ENCODE measurements around the gene FADS3.

FADS3 gene, protein sequence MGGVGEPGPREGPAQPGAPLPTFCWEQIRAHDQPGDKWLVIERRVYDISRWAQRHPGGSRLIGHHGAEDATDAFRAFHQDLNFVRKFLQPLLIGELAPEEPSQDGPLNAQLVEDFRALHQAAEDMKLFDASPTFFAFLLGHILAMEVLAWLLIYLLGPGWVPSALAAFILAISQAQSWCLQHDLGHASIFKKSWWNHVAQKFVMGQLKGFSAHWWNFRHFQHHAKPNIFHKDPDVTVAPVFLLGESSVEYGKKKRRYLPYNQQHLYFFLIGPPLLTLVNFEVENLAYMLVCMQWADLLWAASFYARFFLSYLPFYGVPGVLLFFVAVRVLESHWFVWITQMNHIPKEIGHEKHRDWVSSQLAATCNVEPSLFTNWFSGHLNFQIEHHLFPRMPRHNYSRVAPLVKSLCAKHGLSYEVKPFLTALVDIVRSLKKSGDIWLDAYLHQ

DNA sequence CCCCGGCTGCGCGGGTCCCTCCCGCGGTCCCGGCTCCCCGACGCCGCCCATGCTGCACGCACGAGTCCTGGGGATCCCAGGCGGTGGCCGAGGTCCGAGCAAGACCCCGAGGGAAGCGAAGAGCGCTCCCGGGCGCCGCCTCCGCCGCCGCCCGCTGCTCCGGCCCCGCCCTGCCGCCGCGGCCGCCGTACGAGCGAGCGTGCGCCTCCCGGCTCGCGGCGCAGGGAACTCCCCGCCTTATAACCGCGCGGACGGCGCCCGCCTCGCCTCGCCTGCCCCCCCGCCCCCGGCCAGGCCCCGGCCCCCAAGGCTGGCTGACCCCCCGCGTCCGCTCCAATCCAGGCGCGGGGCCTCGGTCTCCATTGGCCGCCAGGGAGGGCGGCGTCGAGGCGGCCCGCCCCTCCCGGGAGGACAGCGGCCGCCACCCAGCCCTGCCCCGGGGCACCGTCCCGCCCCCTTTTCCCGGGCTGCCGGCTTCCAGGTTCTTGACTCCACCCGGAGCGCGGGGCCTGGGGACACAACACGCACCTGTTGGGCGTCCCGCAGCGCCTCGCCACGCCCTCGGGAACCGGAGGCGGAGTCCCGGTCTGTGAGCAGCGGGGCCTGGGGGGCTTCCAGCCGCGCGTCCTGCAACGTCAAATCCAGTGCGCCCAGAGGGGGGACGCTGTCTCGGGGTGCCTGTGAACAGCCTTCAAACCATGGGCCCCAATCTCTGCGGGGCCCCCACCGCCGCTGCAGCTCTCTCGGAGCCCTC is at the start of gene FADS3:
TSS of gene FADS3 (minus strand) at position 215 of the 754 bp plus-strand sequence. CDS start at position 51, 164 bp downstream.
- Histone ChIP-seq H3K36me3 (ENCODE audit: insufficient read depth, low read length) (peaks cover 4% of the 10 kb centered on the region), H3K9me3 (ENCODE audit: low read length) (no peaks in the 10 kb centered on the region), H3K27me3 (ENCODE audit: control insufficient read depth in 1 of 2, insufficient read depth in 2 of 2, low read length in 2 of 2) (no peaks in the 10 kb centered on the region), H3K4me3 (ENCODE audit: low read depth in 1 of 2, low read length in 2 of 2) (peak within 1 kb of the TSS; percentile 67 to 76), H3K9ac (ENCODE audit: low read length) (peak within 1 kb of the TSS; percentile 49), H3K27ac (ENCODE audit: low read depth, low read length) (peak within 1 kb of the TSS; percentile 70), H3K4me1 (ENCODE audit: insufficient read depth, low read length) (peaks cover 18% of the 10 kb centered on the region)

DNA sequence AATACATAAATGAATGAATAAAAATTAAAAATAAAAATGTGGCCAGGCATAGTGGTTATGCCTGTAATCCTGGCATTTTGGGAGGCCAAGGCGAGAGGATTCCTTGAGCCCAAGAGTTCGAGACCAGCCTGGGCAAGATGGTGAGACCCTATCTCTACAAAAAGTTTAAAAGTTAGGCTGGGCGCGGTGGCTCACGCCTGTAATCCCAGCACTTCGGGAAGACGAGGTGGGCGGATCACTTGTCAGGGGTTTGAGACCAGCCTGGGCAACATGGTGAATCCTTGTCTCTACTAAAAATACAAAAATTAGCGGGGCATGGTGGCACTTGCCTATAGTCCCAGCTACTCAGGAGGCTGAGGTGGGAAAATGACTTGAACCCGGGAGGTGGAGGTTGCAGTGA is 49.1 kb upstream of the FADS3 start:
- no peaks in the 10 kb centered on the region for H3K4me1 ChIP-seq (ENCODE audit: insufficient read depth, low read length)
- H3K27ac ChIP-seq (ENCODE audit: low read depth, low read length): no peak overlapping the region
- no peak overlapping the region for H3K9ac ChIP-seq (ENCODE audit: low read length)
- H3K27me3 ChIP-seq (ENCODE audit: control insufficient read depth in 1 of 2, insufficient read depth in 2 of 2, low read length in 2 of 2): no peaks in the 10 kb centered on the region
- no peaks in the 10 kb centered on the region for H3K36me3 ChIP-seq (ENCODE audit: insufficient read depth, low read length)
- no peaks in the 10 kb centered on the region for H3K9me3 ChIP-seq (ENCODE audit: low read length)
- H3K4me3 ChIP-seq (ENCODE audit: low read depth in 1 of 2, low read length in 2 of 2): no peak overlapping the region

DNA sequence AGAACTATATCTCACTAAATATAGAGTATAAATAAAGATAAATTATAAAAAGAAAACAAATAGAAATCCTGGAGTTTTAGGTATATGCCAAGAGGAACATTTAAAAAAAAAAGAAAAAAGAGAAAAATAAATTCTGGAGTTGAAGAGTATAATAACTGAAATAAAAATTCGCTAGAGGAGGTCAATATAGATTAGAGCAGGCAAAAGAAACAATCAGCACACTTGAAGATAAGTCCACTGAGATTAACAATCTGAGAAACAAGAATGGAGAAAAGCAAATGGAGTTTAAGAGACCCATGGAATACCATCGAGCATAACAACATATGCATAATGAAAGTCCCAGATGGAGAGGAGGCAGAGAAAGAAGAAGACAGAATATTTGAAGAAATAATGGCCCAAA is 44.5 kb upstream of the FADS3 start:
- H3K27ac ChIP-seq (ENCODE audit: low read depth, low read length): no peak overlapping the region
- H3K9ac ChIP-seq (ENCODE audit: low read length): no peak overlapping the region
- no peaks in the 10 kb centered on the region for H3K27me3 ChIP-seq (ENCODE audit: control insufficient read depth in 1 of 2, insufficient read depth in 2 of 2, low read length in 2 of 2)
- no peaks in the 10 kb centered on the region for H3K9me3 ChIP-seq (ENCODE audit: low read length)
- no peaks in the 10 kb centered on the region for H3K4me1 ChIP-seq (ENCODE audit: insufficient read depth, low read length)
- no peak overlapping the region for H3K4me3 ChIP-seq (ENCODE audit: low read depth in 1 of 2, low read length in 2 of 2)
- H3K36me3 ChIP-seq (ENCODE audit: insufficient read depth, low read length): no peaks in the 10 kb centered on the region

DNA sequence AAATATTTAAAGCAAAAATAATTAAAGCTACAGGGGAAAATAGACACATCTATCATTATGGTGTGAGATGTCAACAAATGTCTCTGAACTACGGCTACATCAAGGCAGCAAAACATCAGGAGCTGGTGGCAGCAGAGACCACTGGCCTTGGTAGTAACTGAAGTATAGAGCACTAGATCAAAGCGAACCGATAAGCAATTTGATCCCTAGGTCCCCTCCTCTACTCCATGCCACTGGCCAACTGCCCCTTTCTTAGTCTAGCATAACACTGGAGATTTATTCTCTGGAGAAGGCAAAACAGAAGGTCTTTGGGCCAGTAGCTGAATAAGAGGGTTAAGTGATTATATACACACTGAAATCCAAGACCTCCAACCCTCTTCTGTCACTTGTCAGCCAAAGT is 39.6 kb upstream of the FADS3 start:
- no peaks in the 10 kb centered on the region for H3K4me1 ChIP-seq (ENCODE audit: insufficient read depth, low read length)
- H3K27me3 ChIP-seq (ENCODE audit: control insufficient read depth in 1 of 2, insufficient read depth in 2 of 2, low read length in 2 of 2): no peaks in the 10 kb centered on the region
- H3K9me3 ChIP-seq (ENCODE audit: low read length): no peaks in the 10 kb centered on the region
- H3K27ac ChIP-seq (ENCODE audit: low read depth, low read length): no peak overlapping the region
- H3K4me3 ChIP-seq (ENCODE audit: low read depth in 1 of 2, low read length in 2 of 2): no peak overlapping the region
- H3K36me3 ChIP-seq (ENCODE audit: insufficient read depth, low read length): no peaks in the 10 kb centered on the region
- H3K9ac ChIP-seq (ENCODE audit: low read length): no peak overlapping the region

GRCh38 chr11:61928606-61929005 is 37.3 kb upstream of the FADS3 start:
- Histone ChIP-seq H3K4me3 (ENCODE audit: low read depth in 1 of 2, low read length in 2 of 2) (no peak overlapping the region), H3K27me3 (ENCODE audit: control insufficient read depth in 1 of 2, insufficient read depth in 2 of 2, low read length in 2 of 2) (no peaks in the 10 kb centered on the region), H3K9me3 (ENCODE audit: low read length) (no peaks in the 10 kb centered on the region), H3K9ac (ENCODE audit: low read length) (no peak overlapping the region), H3K27ac (ENCODE audit: low read depth, low read length) (no peak overlapping the region), H3K4me1 (ENCODE audit: insufficient read depth, low read length) (peaks cover 9% of the 10 kb centered on the region), H3K36me3 (ENCODE audit: insufficient read depth, low read length) (no peaks in the 10 kb centered on the region)

GRCh38 chr11:61927501-61927900 is 36.2 kb upstream of the FADS3 start:
- Histone ChIP-seq H3K4me3 (ENCODE audit: low read depth in 1 of 2, low read length in 2 of 2) (no peak overlapping the region), H3K27me3 (ENCODE audit: control insufficient read depth in 1 of 2, insufficient read depth in 2 of 2, low read length in 2 of 2) (no peaks in the 10 kb centered on the region)

GRCh38 chr11:61926235-61926634 is 34.9 kb upstream of the FADS3 start:
- Histone ChIP-seq H3K4me3 (ENCODE audit: low read depth in 1 of 2, low read length in 2 of 2) (no peak overlapping the region), H3K27ac (ENCODE audit: low read depth, low read length) (no peak overlapping the region), H3K27me3 (ENCODE audit: control insufficient read depth in 1 of 2, insufficient read depth in 2 of 2, low read length in 2 of 2) (no peaks in the 10 kb centered on the region), H3K4me1 (ENCODE audit: insufficient read depth, low read length) (peaks cover 20% of the 10 kb centered on the region), H3K9me3 (ENCODE audit: low read length) (no peaks in the 10 kb centered on the region), H3K36me3 (ENCODE audit: insufficient read depth, low read length) (no peaks in the 10 kb centered on the region), H3K9ac (ENCODE audit: low read length) (no peak overlapping the region)

More at GRCh38 chr11:61927501-61927900, 36.2 kb upstream of the FADS3 start:
- Histone ChIP-seq H3K9ac (ENCODE audit: low read length) (no peak overlapping the region), H3K4me1 (ENCODE audit: insufficient read depth, low read length) (peaks cover 15% of the 10 kb centered on the region), H3K27ac (ENCODE audit: low read depth, low read length) (no peak overlapping the region), H3K36me3 (ENCODE audit: insufficient read depth, low read length) (no peaks in the 10 kb centered on the region), H3K9me3 (ENCODE audit: low read length) (no peaks in the 10 kb centered on the region)

DNA sequence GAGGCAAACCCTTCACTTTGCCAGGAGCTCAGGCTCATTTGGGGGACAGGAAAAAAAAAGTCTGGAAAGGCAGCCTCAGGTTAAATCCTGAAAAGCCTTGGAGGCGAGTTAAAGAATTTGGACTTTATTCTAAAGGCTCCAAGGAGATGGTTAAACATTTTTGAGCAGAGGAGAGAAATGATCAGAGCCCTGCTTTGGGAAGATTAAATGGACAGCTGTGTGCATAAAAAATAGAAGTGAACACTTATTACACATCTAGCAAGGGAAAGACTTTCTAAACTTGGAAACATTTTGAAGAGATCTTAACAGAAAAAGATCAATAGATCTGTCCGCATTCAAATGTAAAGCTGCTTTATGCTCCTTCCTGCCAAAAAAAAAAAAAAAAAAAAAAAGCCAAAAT is 34.4 kb upstream of the FADS3 start:
- no peak overlapping the region for H3K4me3 ChIP-seq (ENCODE audit: low read depth in 1 of 2, low read length in 2 of 2)
- no peaks in the 10 kb centered on the region for H3K9me3 ChIP-seq (ENCODE audit: low read length)
- no peak overlapping the region for H3K27ac ChIP-seq (ENCODE audit: low read depth, low read length)
- peaks cover 21% of the 10 kb centered on the region for H3K4me1 ChIP-seq (ENCODE audit: insufficient read depth, low read length)
- no peaks in the 10 kb centered on the region for H3K27me3 ChIP-seq (ENCODE audit: control insufficient read depth in 1 of 2, insufficient read depth in 2 of 2, low read length in 2 of 2)
- no peaks in the 10 kb centered on the region for H3K36me3 ChIP-seq (ENCODE audit: insufficient read depth, low read length)
- H3K9ac ChIP-seq (ENCODE audit: low read length): no peak overlapping the region

- H3K9me3 ChIP-seq (ENCODE audit: low read length): no peaks in the 10 kb centered on the region
- peak overlapping the region; percentile 32 for H3K27ac ChIP-seq (ENCODE audit: low read depth, low read length)
- H3K36me3 ChIP-seq (ENCODE audit: insufficient read depth, low read length): no peaks in the 10 kb centered on the region
- no peak overlapping the region for H3K4me3 ChIP-seq (ENCODE audit: low read depth in 1 of 2, low read length in 2 of 2)
- H3K4me1 ChIP-seq (ENCODE audit: insufficient read depth, low read length): peaks cover 30% of the 10 kb centered on the region
- peaks cover 0 to 8% of the 10 kb centered on the region in 2 donors for H3K27me3 ChIP-seq (ENCODE audit: control insufficient read depth in 1 of 2, insufficient read depth in 2 of 2, low read length in 2 of 2)
- no peak overlapping the region for H3K9ac ChIP-seq (ENCODE audit: low read length)
Observed at GRCh38 chr11:61924064-61924455, 32.7 kb upstream of the FADS3 start.

GRCh38 chr11:61923166-61924063 is 32.1 kb upstream of the FADS3 start:
- Histone ChIP-seq H3K27ac (ENCODE audit: low read depth, low read length) (peak overlapping the region; percentile 32), H3K27me3 (ENCODE audit: control insufficient read depth in 1 of 2, insufficient read depth in 2 of 2, low read length in 2 of 2) (peaks cover 0 to 11% of the 10 kb centered on the region in 2 donors), H3K9me3 (ENCODE audit: low read length) (no peaks in the 10 kb centered on the region), H3K4me3 (ENCODE audit: low read depth in 1 of 2, low read length in 2 of 2) (no peak overlapping the region), H3K36me3 (ENCODE audit: insufficient read depth, low read length) (no peaks in the 10 kb centered on the region), H3K4me1 (ENCODE audit: insufficient read depth, low read length) (peaks cover 33% of the 10 kb centered on the region), H3K9ac (ENCODE audit: low read length) (no peak overlapping the region)

GRCh38 chr11:61922539-61922938 is 31.2 kb upstream of the FADS3 start:
- H3K27ac ChIP-seq (ENCODE audit: low read depth, low read length): no peak overlapping the region
- H3K4me3 ChIP-seq (ENCODE audit: low read depth in 1 of 2, low read length in 2 of 2): no peak overlapping the region
- peaks cover 39% of the 10 kb centered on the region for H3K4me1 ChIP-seq (ENCODE audit: insufficient read depth, low read length)
- H3K36me3 ChIP-seq (ENCODE audit: insufficient read depth, low read length): no peaks in the 10 kb centered on the region
- H3K9me3 ChIP-seq (ENCODE audit: low read length): no peaks in the 10 kb centered on the region
- H3K9ac ChIP-seq (ENCODE audit: low read length): no peak overlapping the region
- H3K27me3 ChIP-seq (ENCODE audit: control insufficient read depth in 1 of 2, insufficient read depth in 2 of 2, low read length in 2 of 2): peaks cover 0 to 11% of the 10 kb centered on the region in 2 donors
